Activated B cell treated with CpG ODN at 0.5 μM for 24 hours (primary cell): ENCODE results near the gene CHD5. TPM values are rescaled to one million over a fixed set of nuclear protein-coding genes. Genes with fewer than 3 reads are reported as not detected.

Experiments
- ATAC-seq: fragments of 200-7000 bp; cut with Tn5 transposase; one replicate; pipeline ENCODE4 v1.10.0; 2021; ENCODE audit warnings: low read depth, mild to moderate bottlenecking, moderate library complexity
- CTCF ChIA-PET: fragments of 350-600 bp; sonication (Branson Sonifier 250); formaldehyde crosslinking; loops from one replicate; lab custom pipeline; 2021; ENCODE audit warnings: antibody characterized with exemption; lab: Charles Lee
- POLR2A ChIA-PET: fragments of 350-600 bp; sonication (Branson Sonifier 250); formaldehyde crosslinking; loops from one replicate; lab custom pipeline; 2021; ENCODE audit warnings: antibody characterized with exemption; lab: Charles Lee
- DNase-seq: peaks from one replicate; pipeline ENCODE4 v3.0.0; 2022
- H3K27ac Mint-ChIP-seq: one replicate; pipeline ENCODE4 v1.8.0; 2020; ENCODE audit warnings: mixed read lengths
- H3K27me3 Mint-ChIP-seq: one replicate; pipeline ENCODE4 v1.8.0; 2021; ENCODE audit warnings: mixed read lengths
- H3K36me3 Mint-ChIP-seq: one replicate; pipeline ENCODE4 v1.8.0; 2021; ENCODE audit warnings: low read depth, mixed read lengths
- H3K4me1 Mint-ChIP-seq: one replicate; pipeline ENCODE4 v1.8.0; 2021; ENCODE audit warnings: mixed read lengths
- H3K4me3 Mint-ChIP-seq: one replicate; pipeline ENCODE4 v1.8.0; 2020; ENCODE audit warnings: mild to moderate bottlenecking, mixed read lengths
- H3K9me3 Mint-ChIP-seq: one replicate; pipeline ENCODE4 v1.8.0; 2020; ENCODE audit warnings: mixed read lengths
- intact Hi-C: fragments of 100-400 bp; cut with micrococcal nuclease; formaldehyde crosslinking; loops from one replicate; pipeline ENCODE4 v1.15.1; 2024
- total RNA-seq: library from RNA; stranded (reverse); gene quantifications from 2 replicates; pipeline ENCODE4 v1.2.3, GENCODE V29; 2022
- TF ChIP-seq, protein P1 (sequence below): fragments of 200-600 bp; IDR thresholded peaks from one replicate; pipeline ENCODE4 v1.8.0; 2022; ENCODE audit warnings: antibody characterized with exemption, mild to moderate bottlenecking

The CHD5 gene
- total RNA-seq, 1 donor from 2014 or later = 0.31 TPM

DNA sequence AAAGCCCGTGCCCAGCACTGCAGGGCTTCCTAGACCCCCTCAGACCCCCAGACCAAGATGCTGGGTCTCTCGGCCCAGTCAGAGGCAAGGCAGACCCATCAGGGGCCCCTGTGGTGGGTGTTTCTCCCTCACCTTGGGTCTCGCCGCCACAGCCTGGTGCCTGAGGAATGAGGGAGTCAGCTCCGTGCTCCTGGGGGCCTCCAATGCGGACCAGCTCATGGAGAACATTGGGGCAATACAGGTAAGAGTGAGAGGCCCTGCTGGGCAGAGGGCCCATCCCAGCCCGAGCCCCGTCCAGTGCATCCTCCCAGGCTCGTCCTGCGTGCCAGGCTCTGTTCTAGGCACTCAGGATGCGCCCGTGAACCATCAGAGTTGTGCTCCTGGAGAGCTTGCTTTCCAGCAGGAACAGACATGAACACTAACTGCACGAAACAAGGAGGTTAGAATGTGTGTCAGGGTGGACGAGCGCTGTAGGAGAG, 83.0 kb downstream of the CHD5 start:
- intact Hi-C loops = no loop called here
- Mint-ChIP-seq H3K4me3 (no peak overlapping the region), H3K27ac (no peak overlapping the region), H3K36me3 (peaks cover 43% of the 10 kb centered on the region), H3K4me1 (no peaks in the 10 kb centered on the region), H3K27me3 (no peaks in the 10 kb centered on the region), H3K9me3 (no peaks in the 10 kb centered on the region)
- DNase-seq = no peak
- POLR2A ChIA-PET = no interaction called here
- TF ChIP-seq, protein P1, sequence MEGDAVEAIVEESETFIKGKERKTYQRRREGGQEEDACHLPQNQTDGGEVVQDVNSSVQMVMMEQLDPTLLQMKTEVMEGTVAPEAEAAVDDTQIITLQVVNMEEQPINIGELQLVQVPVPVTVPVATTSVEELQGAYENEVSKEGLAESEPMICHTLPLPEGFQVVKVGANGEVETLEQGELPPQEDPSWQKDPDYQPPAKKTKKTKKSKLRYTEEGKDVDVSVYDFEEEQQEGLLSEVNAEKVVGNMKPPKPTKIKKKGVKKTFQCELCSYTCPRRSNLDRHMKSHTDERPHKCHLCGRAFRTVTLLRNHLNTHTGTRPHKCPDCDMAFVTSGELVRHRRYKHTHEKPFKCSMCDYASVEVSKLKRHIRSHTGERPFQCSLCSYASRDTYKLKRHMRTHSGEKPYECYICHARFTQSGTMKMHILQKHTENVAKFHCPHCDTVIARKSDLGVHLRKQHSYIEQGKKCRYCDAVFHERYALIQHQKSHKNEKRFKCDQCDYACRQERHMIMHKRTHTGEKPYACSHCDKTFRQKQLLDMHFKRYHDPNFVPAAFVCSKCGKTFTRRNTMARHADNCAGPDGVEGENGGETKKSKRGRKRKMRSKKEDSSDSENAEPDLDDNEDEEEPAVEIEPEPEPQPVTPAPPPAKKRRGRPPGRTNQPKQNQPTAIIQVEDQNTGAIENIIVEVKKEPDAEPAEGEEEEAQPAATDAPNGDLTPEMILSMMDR = no peak
- no peak for ATAC-seq
- CTCF ChIA-PET = no interaction called here

DNA sequence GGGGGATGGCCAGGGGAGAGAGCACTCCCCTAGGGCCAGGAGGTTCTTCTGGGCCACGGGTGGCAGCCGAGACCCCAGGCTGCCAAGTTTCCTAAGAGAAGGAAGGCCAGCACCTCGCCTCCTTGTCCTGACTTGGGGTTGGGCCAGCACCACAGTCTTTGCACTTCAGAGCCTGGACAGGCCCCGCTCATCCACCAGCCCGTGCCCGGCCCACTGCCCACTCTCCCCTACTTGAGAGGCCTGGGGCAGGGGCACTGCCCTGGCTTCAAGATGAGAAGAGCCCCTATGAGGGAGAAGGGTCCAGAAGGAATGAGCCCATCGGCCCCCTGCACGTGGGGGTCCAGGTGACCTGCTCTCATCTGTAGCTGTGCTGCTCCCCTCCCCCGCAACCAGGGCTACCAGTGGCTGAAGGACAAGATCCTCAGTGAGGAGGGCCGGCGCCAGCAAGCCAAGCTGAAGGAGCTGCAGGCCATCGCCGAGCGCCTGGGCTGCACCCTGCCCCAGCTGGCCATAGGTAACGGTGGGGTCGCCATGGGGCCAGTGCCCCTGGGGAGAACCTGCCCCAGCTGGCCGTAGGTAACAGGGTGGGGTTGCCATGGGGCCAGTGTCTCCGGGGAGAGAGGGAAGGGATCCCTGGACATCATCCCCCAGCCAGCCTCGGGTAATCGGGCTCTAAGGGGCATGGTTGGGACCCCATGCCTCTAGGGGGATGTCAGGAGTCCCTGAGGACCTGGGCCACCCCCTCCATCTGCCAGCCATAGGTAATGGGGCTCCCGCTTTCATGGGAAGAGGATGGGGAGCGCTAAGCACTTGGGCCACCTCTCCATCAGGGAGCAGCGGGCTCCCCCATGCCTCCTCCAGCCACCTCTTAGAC, 83.6 kb downstream of the CHD5 start:
- Mint-ChIP-seq H3K4me1 (no peaks in the 10 kb centered on the region), H3K36me3 (peaks cover 46% of the 10 kb centered on the region), H3K27me3 (no peaks in the 10 kb centered on the region), H3K9me3 (no peaks in the 10 kb centered on the region), H3K4me3 (no peak overlapping the region), H3K27ac (no peak overlapping the region)
- ChIA-PET POLR2A (no interaction called here), CTCF (no interaction called here)
- no peak for ATAC-seq
- intact Hi-C loops = no loop called here
- TF ChIP-seq, protein P1 = no peak
- no peak for DNase-seq

DNA sequence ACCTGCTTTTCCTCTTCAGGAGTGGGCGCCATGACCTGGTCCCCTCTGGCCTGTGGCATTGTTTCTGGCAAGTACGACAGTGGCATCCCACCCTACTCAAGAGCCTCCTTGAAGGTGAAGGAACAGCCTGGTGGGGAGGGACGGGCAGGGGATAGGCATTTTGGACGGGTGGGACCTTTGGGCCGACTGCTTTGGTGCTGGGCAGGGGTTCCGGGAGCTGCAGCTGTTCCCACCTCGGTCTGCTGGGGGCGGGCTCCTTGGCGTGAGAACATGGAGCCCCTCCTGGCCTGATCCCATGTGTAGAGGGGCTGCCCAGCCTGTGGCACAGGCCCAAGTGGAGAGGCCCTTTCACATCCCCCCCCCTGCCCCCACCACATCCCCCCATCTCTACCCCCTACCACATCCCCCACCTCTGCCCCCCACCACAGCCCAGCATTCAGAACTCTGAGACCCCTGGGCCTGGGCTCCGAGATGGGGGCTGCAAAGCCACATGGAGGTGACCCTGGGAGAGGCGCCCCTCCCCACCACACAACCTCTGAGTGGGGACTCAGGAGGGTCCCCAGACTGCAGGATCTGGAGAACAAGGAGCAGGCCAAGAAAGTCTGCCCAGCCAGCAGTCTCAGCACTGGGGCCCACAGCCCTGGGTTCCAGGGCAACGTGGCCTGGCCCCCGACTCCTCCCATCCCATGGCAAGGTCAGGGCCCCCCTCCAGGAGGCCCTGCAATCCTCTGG, 84.4 kb downstream of the CHD5 start:
- ChIA-PET CTCF (no interaction called here), POLR2A (no interaction called here)
- Mint-ChIP-seq H3K4me1 (no peaks in the 10 kb centered on the region), H3K4me3 (no peak overlapping the region), H3K9me3 (no peaks in the 10 kb centered on the region), H3K27me3 (no peaks in the 10 kb centered on the region), H3K27ac (no peak overlapping the region), H3K36me3 (peaks cover 54% of the 10 kb centered on the region)
- intact Hi-C loops = no loop called here
- TF ChIP-seq, protein P1 = no peak
- ATAC-seq (no peak), DNase-seq (no peak)

DNA sequence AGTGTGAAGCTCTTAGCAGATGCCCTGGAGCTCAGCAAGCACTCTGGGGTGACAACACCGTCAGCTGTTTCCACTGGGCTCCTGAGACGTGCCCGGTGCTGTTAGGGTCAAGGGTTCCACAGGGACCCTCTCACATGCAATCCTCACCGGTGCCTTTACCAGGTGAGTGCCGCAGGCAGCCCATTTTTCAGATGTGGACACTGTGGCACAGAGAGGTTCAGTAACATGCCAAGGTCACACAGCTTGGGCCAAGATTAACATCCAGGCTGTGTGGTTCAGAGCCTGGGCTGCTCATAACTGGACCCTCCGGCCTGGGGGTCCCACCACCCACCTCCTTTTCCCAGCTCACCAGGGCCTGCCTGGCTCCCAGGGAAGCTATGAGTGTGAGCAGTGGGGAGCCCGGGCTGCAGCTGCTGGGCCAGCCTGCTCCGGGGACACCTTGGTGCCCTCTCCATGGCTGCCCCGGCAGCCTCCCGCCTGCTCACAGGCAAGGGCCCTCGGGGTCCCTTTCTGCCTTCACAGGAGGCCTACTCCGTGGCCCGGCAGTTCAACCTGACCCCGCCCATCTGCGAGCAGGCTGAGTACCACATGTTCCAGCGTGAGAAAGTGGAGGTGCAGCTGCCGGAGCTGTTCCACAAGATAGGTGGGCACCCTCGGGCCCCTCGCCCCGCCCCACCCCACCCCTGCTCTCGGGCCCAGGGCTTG, 85.2 kb downstream of the CHD5 start:
- CTCF ChIA-PET = no interaction called here
- no peaks in the 10 kb centered on the region for H3K4me1 Mint-ChIP-seq
- H3K4me3 Mint-ChIP-seq = no peak overlapping the region
- no peaks in the 10 kb centered on the region for H3K9me3 Mint-ChIP-seq
- H3K27ac Mint-ChIP-seq = no peak overlapping the region
- TF ChIP-seq, protein P1 = no peak
- no peaks in the 10 kb centered on the region for H3K27me3 Mint-ChIP-seq
- intact Hi-C loops = no loop called here
- DNase-seq (no peak), ATAC-seq (no peak)
- POLR2A ChIA-PET = no interaction called here
- peaks cover 56% of the 10 kb centered on the region for H3K36me3 Mint-ChIP-seq
